HG02981 (cell line): ENCODE results near the gene CLEC16A.
"Not testable (repeated sequence)": the region's sequence is repeated elsewhere in the genome, so short reads cannot be mapped to it uniquely, and the experiment has no call there.

Experiments used
- ATAC-seq: cut with Tn5 transposase; IDR thresholded peaks from one replicate; pipeline ENCODE4 v1.9.1; 2021; ENCODE audit warnings: mild to moderate bottlenecking, moderate library complexity; ENCODE audit not compliant: unreplicated experiment

CLEC16A gene

DNA sequence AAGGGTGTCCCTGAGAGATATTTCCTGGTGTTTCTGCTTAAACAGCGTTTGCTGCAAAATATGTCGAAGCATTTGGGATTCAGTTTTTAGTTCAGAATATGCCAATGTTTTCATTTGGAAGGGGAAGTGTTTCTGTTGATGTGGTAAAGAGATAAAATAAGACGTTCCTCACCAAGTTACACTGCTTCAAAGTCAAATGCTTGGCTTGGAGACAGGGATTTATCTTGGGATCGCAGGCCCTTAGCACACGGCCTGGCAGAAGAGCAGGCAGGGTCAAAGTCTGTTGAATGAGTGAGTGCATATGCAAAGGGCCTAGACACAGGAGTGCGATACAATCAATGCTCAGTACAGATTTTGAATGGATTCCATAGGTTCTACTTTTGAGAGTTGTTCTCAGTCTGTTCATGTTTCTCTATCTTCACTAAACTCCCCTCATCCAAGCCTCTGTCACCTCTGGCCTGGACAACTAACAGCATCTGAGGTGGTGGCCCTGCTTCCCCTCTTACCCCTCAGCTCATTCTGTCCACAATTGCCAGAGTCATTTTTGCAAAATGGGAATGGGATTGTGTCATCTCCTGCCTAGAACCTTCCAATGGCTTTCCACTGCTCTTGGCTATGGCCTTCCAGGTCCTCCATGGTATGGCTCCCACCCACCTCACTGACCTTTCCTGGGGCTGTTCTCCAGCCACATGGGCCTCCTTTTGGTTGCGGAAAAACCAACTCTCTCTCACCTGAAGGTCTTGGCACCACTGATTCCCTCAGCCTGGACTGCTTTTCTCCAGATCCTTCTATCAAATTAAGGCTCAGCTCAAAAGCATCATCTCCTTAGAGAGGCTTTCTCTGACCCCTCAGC, 5.3 kb upstream of the CLEC16A start:
- ATAC-seq, result no peak

GRCh38 chr16:10939649-10940234, 4.6 kb upstream of the CLEC16A start:
- ATAC-seq, result no peak

- no peak for ATAC-seq
Observed at GRCh38 chr16:10940501-10941079, 3.8 kb upstream of the CLEC16A start.

DNA sequence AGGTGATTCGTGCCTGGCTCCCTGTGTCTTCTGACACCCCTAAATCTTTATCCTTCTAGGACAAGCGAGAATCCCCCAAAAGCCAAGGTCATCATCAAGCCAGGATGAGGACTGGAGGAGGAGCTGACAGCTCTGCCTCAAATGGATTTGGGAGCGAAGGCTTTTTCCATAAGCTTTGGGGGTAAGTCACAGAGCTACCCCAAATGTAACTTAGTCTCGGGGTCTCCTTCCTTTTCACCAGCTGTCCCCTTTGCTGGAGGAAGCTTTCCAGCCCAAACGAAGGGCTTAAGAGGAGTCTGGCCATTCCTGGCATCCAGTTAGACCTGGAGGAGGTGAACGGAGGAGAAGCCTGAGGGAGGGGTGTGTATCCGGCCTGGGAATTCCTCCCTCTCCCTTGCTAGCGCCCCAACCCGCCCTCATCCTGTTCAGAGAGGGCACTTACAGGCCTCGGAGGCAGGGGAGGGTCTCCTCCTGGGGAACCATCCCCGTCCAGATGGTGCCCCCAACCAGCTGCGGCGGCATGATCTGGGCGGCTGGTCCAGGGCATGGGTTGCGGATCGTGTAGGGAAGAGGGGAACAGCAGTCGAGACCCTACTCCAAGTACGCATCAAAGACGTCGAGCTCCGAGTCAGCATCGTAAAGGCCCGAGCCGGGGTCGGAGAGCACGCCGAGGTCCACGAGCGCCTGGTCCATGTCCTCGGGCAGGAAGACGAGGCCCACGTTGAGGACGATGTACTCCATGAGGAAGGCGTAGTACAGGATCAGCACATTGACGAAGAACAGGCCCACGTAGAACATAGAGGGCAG, 3.0 kb upstream of the CLEC16A start:
- no peak for ATAC-seq

DNA sequence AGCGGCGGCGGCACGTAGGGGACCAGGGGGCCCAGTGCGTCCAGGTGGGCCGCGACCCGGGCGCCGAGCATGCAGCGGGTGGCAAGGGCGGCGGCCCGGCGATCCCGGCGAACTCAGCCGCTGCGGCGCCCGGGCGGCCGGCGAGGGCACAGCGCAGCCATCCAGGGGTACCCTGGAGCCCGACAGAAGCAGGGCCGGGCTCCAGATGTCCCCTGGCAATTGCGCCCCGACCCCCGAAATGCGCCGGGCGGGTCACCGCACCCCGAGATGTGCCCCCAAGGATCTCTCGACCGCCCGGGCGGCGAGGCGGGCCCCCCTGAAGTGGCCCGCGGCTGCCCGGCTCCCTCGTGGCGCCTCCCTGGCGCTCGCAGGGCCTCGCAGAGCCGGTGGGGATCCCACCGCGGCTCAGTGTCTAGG, 2.4 kb upstream of the CLEC16A start:
- ATAC-seq, result not testable (repeated sequence)

DNA sequence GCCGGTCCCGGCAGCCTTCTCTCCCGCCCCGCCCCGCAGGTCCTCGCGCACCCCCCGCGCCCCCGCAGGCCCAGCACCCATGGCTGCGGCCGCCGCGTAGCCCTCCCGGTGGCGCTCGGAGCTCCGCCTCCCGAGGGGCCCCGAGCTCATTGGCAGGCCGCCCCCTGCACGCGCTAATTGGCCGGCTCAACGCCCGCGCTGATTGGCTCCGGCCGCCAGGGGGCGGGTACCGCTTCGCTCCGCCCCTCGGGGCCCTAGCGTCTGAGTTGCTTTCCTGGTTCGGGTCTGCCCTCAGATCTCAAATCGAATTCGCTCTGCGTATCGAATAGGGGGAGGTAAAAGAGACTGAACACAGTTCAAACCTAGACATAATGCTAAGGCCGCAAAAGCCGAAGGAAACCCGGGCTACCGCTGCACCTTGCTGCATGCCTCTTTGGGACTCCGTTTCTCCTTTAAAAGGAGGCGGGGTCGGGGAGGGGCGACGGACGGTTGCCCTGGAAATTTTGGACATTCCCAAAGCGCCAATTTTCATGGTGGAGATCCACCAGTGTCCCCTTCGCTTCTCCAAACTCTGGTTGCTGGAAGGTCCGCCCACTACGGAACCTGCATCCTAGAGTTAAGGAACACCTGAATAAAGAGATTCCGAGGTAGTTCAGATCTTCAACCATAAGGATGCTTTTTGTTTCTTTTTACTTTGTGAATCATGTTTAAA, 1.9 kb upstream of the CLEC16A start, which contains the start of gene DEXI:
DEXI (minus strand) TSS at position 117 of the 712 bp plus-strand sequence. CDS start 463 bp downstream, outside the sequence.
- ATAC-seq, result peak; percentile 71

DNA sequence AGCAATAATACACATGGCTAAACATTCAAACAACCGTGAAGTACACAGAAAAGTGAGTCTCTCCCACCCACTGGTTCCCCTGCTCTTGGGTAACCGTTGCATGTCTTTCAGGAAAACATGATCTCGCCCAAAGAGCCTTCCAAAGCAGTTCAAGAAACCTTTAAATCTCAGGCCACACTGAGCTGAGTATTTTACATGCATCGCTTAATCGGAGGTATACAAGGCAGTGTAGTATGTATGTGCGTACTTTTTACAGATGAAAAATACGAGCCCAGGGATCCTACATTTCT, 1.4 kb upstream of the CLEC16A start:
- no peak for ATAC-seq

DNA sequence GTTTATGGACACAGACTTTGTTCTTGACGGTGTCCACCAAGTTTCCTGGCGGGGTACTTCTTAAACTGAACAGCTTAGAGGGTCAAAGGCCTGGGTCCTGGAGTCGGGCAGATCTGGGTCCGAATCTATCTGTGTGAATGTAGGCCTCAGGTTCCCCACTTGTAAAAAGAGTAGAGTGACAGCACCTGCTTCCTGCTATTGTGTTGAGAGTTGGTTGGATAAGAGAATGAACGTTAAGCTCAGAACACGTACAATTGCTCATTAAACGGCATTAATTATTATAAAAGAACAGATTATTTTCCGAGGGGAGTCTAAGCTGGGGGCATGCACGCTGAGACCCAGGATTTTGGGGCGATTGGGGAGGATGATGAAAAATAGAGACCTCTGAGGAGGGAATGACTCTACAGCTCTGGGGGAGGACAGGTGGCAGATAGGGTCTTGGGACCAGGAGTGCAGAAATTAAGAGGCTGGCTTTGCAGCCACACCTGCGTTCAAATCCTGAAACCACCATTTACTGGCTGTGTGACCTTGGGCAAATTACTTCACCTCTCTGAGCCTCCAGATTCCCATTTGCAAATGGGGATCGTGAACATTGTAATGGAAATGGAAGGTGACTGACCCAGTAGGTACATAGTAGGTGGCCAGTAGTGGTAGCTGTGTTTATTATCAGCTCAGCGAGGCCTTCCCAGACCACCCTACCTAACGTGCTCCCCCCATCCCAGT, 862 bp downstream of the CLEC16A start:
- no peak for ATAC-seq

- ATAC-seq, result no peak
Observed at GRCh38 chr16:10946308-10946707, 1.9 kb downstream of the CLEC16A start.

DNA sequence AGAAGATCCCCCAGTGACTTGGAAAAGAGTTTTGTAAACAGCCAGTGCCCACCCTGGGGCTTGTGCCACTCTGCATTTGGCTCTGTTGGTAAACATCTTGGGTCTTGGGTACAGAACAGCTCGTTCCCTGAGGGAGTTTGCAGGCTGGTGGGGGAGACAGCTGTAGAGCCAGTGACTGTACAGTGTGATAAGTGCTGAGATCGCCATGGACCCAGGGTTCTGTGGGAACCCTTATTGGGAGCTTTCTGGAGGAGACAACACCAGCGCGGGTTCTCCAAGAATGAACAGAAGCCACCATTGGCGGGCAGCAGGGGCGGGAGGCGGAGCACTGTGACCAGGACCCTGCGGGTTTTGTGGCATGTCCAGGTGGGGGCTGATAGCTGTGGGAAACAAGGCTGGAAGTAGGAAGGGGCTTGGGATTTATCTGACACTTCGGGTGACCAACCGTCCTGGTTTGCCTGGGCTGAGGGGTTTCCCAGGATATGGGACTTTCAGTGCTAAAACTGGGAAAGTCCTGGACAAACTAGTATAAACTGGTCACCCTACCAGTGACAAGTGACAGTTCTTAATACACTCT, 2.9 kb downstream of the CLEC16A start:
- no peak for ATAC-seq

DNA sequence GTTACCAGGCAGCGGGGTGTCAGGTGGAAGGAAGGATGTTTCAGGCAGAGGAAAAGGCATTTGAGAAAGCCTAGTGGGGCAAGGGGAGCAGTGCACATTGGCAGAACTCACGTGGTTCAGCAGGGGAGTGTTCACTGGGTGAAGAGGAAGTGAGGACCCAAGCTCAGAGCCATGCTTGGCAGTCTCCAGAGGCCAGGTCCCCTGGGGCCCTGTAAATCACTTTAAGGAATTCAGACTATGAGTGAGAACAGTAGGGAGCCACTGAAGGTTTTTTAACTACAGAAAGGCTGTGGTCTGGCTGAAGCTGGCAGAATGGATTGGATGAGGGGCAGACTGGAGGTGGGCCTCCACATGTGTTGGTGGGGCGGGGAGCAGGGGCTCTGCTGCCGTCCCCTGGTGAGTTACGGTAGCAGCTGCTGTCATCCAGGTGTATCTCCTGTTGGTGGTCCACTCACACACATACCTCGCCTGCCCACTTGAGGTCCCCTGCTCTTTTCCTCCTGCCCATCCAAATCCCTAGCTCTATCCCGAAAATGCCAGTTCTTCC, 5.1 kb downstream of the CLEC16A start:
- peak; percentile 80 for ATAC-seq

GRCh38 chr16:10950393-10950792, 6.0 kb downstream of the CLEC16A start:
- no peak for ATAC-seq

DNA sequence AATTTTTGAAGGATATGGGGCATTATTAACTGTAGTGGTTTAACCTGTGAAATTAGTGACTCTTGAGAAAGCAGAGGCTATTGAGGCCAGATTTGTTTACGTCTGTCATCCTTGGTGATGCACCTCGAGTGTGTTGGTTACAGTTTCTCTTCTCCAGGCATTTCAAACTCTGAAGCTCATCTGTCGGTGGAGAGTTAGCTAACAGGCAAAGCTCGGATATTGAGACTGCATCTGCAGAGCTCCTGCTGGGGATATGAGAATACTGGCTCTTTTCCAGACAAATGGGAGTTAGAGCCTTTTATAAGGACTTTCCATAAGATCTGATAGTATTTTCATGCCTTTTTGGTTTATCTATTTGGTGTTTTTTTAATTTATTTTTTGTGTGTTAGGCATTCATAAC, 6.7 kb downstream of the CLEC16A start:
- no peak for ATAC-seq

GRCh38 chr16:10954903-10955302, 10.5 kb downstream of the CLEC16A start:
- ATAC-seq, result no peak

GRCh38 chr16:10957771-10958482, 13.6 kb downstream of the CLEC16A start:
- ATAC-seq, result no peak

DNA sequence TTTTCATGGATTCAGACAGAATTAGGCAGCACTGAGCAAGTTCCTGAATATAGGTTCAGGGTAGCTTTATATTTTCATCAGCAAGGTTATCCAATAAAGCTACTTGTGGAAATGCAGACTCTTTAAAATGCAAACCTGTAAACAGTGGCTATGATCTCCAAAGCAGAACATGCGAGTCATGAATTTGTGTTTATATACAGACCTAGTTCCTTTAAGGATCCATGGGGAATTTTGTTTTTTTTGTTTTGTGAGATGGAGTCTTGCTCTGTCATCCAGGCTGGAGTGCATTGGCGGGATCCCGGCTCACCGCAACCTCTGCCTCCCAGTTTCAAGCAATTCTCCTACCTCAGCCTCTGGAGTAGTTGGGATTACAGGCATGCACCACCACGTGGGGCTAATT, 14.8 kb downstream of the CLEC16A start:
- ATAC-seq, result no peak

GRCh38 chr16:10961231-10961630, 16.9 kb downstream of the CLEC16A start:
- no peak for ATAC-seq

DNA sequence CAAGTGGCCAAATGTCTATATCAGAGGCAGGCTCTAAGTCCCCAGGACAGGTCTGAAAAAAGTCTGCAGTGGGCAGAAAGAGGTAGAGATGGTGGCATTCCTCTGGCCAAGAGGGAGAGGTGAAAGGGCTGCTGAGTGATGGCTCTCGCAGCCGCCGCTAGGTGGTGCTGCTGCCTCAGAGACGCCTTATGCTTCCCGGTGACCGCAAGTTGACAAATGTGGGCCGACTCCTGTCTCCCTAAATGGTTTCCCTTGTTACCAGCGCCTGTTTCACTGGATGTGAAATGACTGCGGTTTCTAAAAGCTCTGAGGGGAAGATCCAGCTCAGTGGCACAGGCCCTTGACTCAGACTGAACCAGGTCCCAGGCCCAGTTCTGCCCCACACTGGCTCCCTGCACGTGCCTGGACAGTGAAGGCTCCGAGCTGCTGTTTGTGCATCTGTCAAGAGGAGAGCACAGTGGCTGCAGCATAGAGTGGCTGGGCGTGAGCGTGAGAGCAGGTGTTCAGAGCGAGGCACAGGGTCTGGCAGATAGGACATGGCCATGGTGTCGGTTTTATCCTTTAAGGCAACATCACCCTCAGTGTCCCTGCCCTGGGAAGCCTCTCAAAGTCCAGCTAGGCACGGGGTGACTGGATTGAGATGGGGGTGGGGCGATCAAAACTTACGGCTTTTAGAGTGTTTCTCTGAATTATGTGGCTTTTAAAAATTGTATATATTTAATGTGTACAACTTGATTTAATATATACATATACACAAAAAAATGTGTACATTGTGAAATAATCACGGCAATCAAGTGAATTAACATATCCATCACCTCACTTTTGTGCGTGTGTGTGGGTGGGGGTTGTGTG, 19.9 kb downstream of the CLEC16A start:
- ATAC-seq, result no peak
